ENCODE results near the gene PCGF6.

PCGF6 gene

DNA sequence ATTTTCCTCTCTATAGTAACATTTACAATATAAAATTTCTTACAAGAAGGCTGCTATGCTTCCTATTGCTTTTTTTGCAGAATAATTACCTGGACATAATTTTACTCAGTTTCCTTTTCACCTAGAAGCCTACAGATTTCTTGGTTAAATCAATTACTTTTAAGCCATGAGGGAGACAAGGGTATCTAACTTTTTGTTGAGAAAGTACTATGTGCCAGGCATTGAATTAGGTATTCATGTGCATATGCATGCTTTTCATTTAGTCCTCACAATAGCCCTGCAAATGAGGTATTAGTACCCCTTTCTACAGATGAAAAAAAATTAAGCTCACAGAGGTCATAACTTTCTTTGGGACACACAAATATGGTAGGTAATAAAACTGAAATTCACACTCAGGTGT lies 16.4 kb downstream of the PCGF6 start:
- no peak overlapping the region for H3K4me3 ChIP-seq (ENCODE audit: low read depth, low read length)
- no peaks in the 10 kb centered on the region for H3K4me1 ChIP-seq (ENCODE audit: control insufficient read depth, insufficient read depth, low read length)
- POLR2A ChIA-PET: interaction anchor here (0.7 kb wide), 1 partner anchor 16 kb away, joined by 3 read pairs; the partner anchor contains the start of gene PCGF6
- H3K9me3 ChIP-seq (ENCODE audit: control insufficient read depth, insufficient read depth, low read depth, low read length): no peaks in the 10 kb centered on the region
- peaks cover 65 to 72% of the 10 kb centered on the region in 2 experiments for H3K36me3 ChIP-seq (ENCODE audit: control insufficient read depth in 2 of 2, insufficient read depth in 1 of 2, low read length in 2 of 2)
- TF ChIP-seq ZNF202 (tag by site-specific recombination; IDR thresholded peaks at IDR 0.05; ENCODE audit: borderline replicate concordance) (no peak), ZNF664 (tag by site-specific recombination; IDR thresholded peaks at IDR 0.05) (peak; percentile 92)
- CTCF ChIA-PET: interaction anchor here (0.7 to 2.5 kb wide), 14 partner anchors 10 to 418 kb away, joined by 3 to 18 read pairs (median 6); no protein-coding TSS in a partner anchor
- no peak overlapping the region for H3K27ac ChIP-seq (ENCODE audit: extremely low read depth, low read depth, low read length)

GRCh38 chr10:103333934-103334520 lies 16.9 kb downstream of the PCGF6 start:
- no peak overlapping the region for H3K4me3 ChIP-seq (ENCODE audit: low read depth, low read length)
- H3K27ac ChIP-seq (ENCODE audit: extremely low read depth, low read depth, low read length): no peak overlapping the region
- peak; percentile 37 for TF ChIP-seq ZNF654 (tag by site-specific recombination; IDR thresholded peaks at IDR 0.05; ENCODE audit: low read depth)
- TF ChIP-seq, protein P1, sequence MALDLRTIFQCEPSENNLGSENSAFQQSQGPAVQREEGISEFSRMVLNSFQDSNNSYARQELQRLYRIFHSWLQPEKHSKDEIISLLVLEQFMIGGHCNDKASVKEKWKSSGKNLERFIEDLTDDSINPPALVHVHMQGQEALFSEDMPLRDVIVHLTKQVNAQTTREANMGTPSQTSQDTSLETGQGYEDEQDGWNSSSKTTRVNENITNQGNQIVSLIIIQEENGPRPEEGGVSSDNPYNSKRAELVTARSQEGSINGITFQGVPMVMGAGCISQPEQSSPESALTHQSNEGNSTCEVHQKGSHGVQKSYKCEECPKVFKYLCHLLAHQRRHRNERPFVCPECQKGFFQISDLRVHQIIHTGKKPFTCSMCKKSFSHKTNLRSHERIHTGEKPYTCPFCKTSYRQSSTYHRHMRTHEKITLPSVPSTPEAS (tag by site-specific recombination; IDR thresholded peaks at IDR 0.05): no peak
- ChIA-PET POLR2A (no interaction called here), CTCF (interaction anchor here (0.6 to 2.5 kb wide), 22 partner anchors 8 to 696 kb away, joined by 3 to 18 read pairs (median 4); no protein-coding TSS in a partner anchor)
- H3K4me1 ChIP-seq (ENCODE audit: control insufficient read depth, insufficient read depth, low read length): no peaks in the 10 kb centered on the region
- H3K9me3 ChIP-seq (ENCODE audit: control insufficient read depth, insufficient read depth, low read depth, low read length): no peaks in the 10 kb centered on the region
- peaks cover 65 to 67% of the 10 kb centered on the region in 2 experiments for H3K36me3 ChIP-seq (ENCODE audit: control insufficient read depth in 2 of 2, insufficient read depth in 1 of 2, low read length in 2 of 2)

DNA sequence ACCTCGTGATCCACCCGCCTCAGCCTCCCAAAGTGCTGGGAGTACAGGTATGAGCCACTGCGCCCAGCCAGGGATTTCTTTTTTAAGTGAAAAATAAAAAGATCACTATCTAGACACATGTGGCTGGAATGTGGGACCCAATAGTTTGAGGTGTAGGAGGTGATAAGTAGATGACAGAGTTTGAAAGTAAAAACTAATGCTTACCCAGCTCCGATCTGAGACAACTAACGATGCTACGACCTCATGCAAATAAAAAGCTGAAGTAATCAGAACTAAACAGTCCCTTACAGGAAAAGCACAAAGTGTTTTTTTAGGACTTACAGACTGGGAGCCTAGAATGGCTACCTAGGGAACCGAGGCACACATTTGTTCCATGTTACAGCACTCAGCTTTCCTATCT lies 23.0 kb downstream of the PCGF6 start:
- POLR2A ChIA-PET: no interaction called here
- H3K4me3 ChIP-seq (ENCODE audit: low read depth, low read length): no peak overlapping the region
- H3K9me3 ChIP-seq (ENCODE audit: control insufficient read depth, insufficient read depth, low read depth, low read length): no peaks in the 10 kb centered on the region
- no peak overlapping the region for H3K27ac ChIP-seq (ENCODE audit: extremely low read depth, low read depth, low read length)
- H3K4me1 ChIP-seq (ENCODE audit: control insufficient read depth, insufficient read depth, low read length): no peaks in the 10 kb centered on the region
- CTCF ChIA-PET: interaction anchor here (0.6 kb wide), 1 partner anchor 489 kb away, joined by 4 read pairs; no protein-coding TSS in a partner anchor
- no peak for TF ChIP-seq ZNF16 (tag by site-specific recombination; IDR thresholded peaks at IDR 0.05; ENCODE audit: low read depth)
- no peak for TF ChIP-seq YY1 (tag by site-specific recombination; IDR thresholded peaks at IDR 0.05)
- no peak for TF ChIP-seq ZNF548 (tag by site-specific recombination; IDR thresholded peaks at IDR 0.05)
- TF ChIP-seq ZNF600 (tag by site-specific recombination; IDR thresholded peaks at IDR 0.05): no peak
- TF ChIP-seq, protein P2, sequence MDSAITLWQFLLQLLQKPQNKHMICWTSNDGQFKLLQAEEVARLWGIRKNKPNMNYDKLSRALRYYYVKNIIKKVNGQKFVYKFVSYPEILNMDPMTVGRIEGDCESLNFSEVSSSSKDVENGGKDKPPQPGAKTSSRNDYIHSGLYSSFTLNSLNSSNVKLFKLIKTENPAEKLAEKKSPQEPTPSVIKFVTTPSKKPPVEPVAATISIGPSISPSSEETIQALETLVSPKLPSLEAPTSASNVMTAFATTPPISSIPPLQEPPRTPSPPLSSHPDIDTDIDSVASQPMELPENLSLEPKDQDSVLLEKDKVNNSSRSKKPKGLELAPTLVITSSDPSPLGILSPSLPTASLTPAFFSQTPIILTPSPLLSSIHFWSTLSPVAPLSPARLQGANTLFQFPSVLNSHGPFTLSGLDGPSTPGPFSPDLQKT (IDR thresholded peaks at IDR 0.05; ENCODE audit: borderline replicate concordance, low read depth, low read length): no peak
- no peak for TF ChIP-seq ZNF23 (tag by site-specific recombination; IDR thresholded peaks at IDR 0.05; ENCODE audit: borderline replicate concordance)
- no peak for TF ChIP-seq ZNF169 (tag by site-specific recombination; IDR thresholded peaks at IDR 0.05)
- peaks cover 83 to 86% of the 10 kb centered on the region in 2 experiments for H3K36me3 ChIP-seq (ENCODE audit: control insufficient read depth in 2 of 2, insufficient read depth in 1 of 2, low read length in 2 of 2)

DNA sequence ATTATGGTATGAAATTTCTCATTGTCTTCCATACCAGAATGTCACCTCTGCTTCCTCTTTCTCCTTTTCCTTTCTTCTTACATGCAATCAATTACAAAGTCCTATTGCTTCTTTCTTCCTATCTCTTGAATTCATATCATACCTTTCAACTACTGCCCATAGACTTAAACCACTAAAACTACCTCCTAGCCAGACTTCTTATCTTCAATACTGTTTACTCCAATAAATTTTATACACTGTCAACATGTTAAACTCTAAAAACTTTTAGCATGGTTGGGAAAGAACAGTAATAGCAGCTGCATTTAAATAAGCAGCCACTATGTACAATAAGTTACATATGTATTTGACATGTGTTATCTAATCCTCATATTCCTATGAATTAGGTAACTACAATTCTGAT lies 34.9 kb downstream of the PCGF6 start:
- CTCF ChIA-PET: interaction anchor here (0.8 to 2.2 kb wide), 2 partner anchors 18 to 169 kb away, joined by 3 to 18 read pairs; no protein-coding TSS in a partner anchor
- peaks cover 76 to 87% of the 10 kb centered on the region in 2 experiments for H3K36me3 ChIP-seq (ENCODE audit: control insufficient read depth in 2 of 2, insufficient read depth in 1 of 2, low read length in 2 of 2)
- POLR2A ChIA-PET: no interaction called here

More for the DNA sequence above, 34.9 kb downstream of the PCGF6 start:
- no peak overlapping the region for H3K4me3 ChIP-seq (ENCODE audit: low read depth, low read length)
- no peaks in the 10 kb centered on the region for H3K9me3 ChIP-seq (ENCODE audit: control insufficient read depth, insufficient read depth, low read depth, low read length)
- no peaks in the 10 kb centered on the region for H3K4me1 ChIP-seq (ENCODE audit: control insufficient read depth, insufficient read depth, low read length)
- H3K27ac ChIP-seq (ENCODE audit: extremely low read depth, low read depth, low read length): no peak overlapping the region
- no peak for TF ChIP-seq ZNF133 (tag by site-specific recombination; IDR thresholded peaks at IDR 0.05)
- peak; percentile 14; the same call in 1 of the 2 replicates for TF ChIP-seq PRDM6 (tag by site-specific recombination; IDR thresholded peaks at IDR 0.05)
